Stomach (tissue), 9 donors: Measurements from ENCODE around the gene CTNND2. TPM values are rescaled to one million over a fixed set of nuclear protein-coding genes. Genes with fewer than 3 reads are reported as not detected.

Source experiments
- DNase-seq, 2 donors: peaks; one replicate each; pipeline versions ENCODE4 v3.0.0 to v3.0.0-alpha.2; 2013 to 2019
- H3K27ac ChIP-seq, 5 donors: fragments of 200-600 bp in 4 of 5; sonication (generic) in 4 of 5; one replicate each; pipeline ENCODE4 v1.5.1; 2013 to 2019; ENCODE audit warnings: mild to moderate bottlenecking in 1 of 5, moderate library complexity in 1 of 5
- H3K27me3 ChIP-seq, 3 donors: fragments of 200-600 bp; sonication (generic); one replicate each; pipeline ENCODE4 v1.5.1; 2017 to 2019; ENCODE audit warnings: mixed run types in 1 of 3
- H3K36me3 ChIP-seq, 4 donors: fragments of 200-600 bp; sonication (generic); 1 replicate in 3 of 4; 2 replicates in 1 of 4; pipeline ENCODE4 v1.5.1; 2016 to 2019
- H3K4me1 ChIP-seq, 4 donors: fragments of 200-600 bp; sonication (generic); one replicate each; pipeline ENCODE4 v1.5.1; 2016 to 2019
- H3K4me3 ChIP-seq, 4 donors: fragments of 200-600 bp; sonication (generic) in 3 of 4; one replicate each; pipeline ENCODE4 v1.5.1; 2016 to 2019; ENCODE audit warnings: mild to moderate bottlenecking in 1 of 4
- H3K9me3 ChIP-seq, 4 donors: fragments of 200-600 bp; sonication (generic); one replicate each; pipeline ENCODE4 v1.5.1; 2016 to 2019
- CTCF ChIP-seq, 7 experiments: fragments of 450-650 bp in 4 of 7; fragments of 200-600 bp in 3 of 7; sonication (generic) in 3 of 7; IDR thresholded peaks; one replicate each; pipeline ENCODE4 v1.5.1; 2016 to 2019; ENCODE audit warnings: antibody characterized with exemption in 7 of 7, control low read depth in 2 of 7, mild to moderate bottlenecking in 1 of 7
- EP300 ChIP-seq: sonication (generic); formaldehyde crosslinking; IDR thresholded peaks from one replicate; pipeline ENCODE4 v1.6.1; 2017; ENCODE audit warnings: antibody characterized with exemption
- POLR2A ChIP-seq, 4 donors: fragments of 450-650 bp; IDR thresholded peaks; one replicate each; pipeline ENCODE4 v1.6.1; 2016; ENCODE audit warnings: antibody characterized with exemption in 4 of 4, control low read depth in 2 of 4, mild to moderate bottlenecking in 1 of 4, moderate library complexity in 1 of 4
- POLR2AphosphoS5 ChIP-seq, 3 donors: sonication (generic); formaldehyde crosslinking; IDR thresholded peaks; one replicate each; pipeline ENCODE4 v1.6.1; 2016; ENCODE audit warnings: antibody characterized with exemption in 3 of 3
- WGBS, 5 donors: extraction: QIAGEN DNeasy Blood & Tissue Kit in 3 of 5; methylation state at CpG; one replicate each; pipeline versions ENCODE4 v1.1.5 to v1.1.7; 2013 to 2018; 5-methylcytosine and 5-hydroxymethylcytosine counted together
- intact Hi-C: fragments of 100-400 bp; cut with DNase I; formaldehyde crosslinking; loops from one replicate; pipeline ENCODE4 v1.15.1; 2023; ENCODE audit warnings: low total_unique reads
- polyA plus RNA-seq, 3 donors: library from polyadenylated mRNA; stranded (reverse); fragments of 200-250 nt; gene quantifications; one replicate each; pipeline ENCODE4 v1.2.3, GENCODE V29; 2013
- total RNA-seq, 5 donors: library from RNA; depleted of rRNA; stranded (reverse); fragments of >200 nt; gene quantifications; one replicate each; pipeline versions ENCODE4 v1.1.0 to v1.2.3, GENCODE V29; 2014 to 2016
- donor health status: healthy with polysubstance abuse.
- donor health status: Bipolar disorder and iron deficiency.
- donor health status: healthy.

CTNND2 gene
- total and polyA plus RNA-seq, 8 donors = 0.29 to 3.4 (median 2.0) TPM; not detected in 2

DNA sequence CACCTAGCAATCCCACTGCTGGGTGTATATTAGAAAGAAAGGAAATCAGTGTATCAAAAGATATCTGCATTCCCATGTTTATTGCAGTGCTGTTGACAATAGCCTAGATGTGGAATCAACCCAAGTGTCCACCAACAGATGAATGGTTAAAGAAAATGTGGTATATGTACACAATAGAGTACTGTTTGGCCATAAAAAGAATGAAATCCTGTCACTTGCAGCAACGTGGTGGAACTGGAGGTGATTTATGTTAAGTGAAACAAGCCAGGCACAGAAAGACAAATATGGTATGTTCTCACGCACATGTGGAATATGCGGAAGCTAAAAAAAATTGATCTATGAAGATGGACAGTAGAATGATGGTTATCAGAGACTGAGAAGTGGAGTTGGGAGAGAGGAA is 921.6 kb downstream of the CTNND2 start:
- Histone ChIP-seq H3K9me3 (no peaks in the 10 kb centered on the region), H3K4me3 (no peak overlapping the region), H3K27me3 (peaks cover 0 to 8% (median 5%) of the 10 kb centered on the region in 3 donors), H3K4me1 (peaks cover 0 to under 1% (median 0%) of the 10 kb centered on the region in 4 donors), H3K36me3 (no peaks in the 10 kb centered on the region), H3K27ac (no peak overlapping the region)
- no peak for TF ChIP-seq CTCF (IDR thresholded peaks at IDR 0.05)
- no peak for TF ChIP-seq POLR2A (IDR thresholded peaks at IDR 0.05)
- no peak for TF ChIP-seq POLR2AphosphoS5 (IDR thresholded peaks at IDR 0.05)
- no peak for TF ChIP-seq EP300
- intact Hi-C loops = no loop called here
- WGBS, 5 donors = 64 to 71% (median 68%) methylated on average over 3 of the region's 3 CpGs
- DNase-seq = no peak

GRCh38 chr5:10981932-10982331 is 922.3 kb downstream of the CTNND2 start:
- H3K4me3 ChIP-seq = no peak overlapping the region
- DNase-seq = no peak
- WGBS, 5 donors = 89 to 98% (median 91%) methylated on average over 3 of the region's 3 CpGs
- no peaks in the 10 kb centered on the region for H3K4me1 ChIP-seq
- no peak overlapping the region for H3K27ac ChIP-seq
- intact Hi-C loops = no loop called here
- no peaks in the 10 kb centered on the region for H3K36me3 ChIP-seq
- H3K9me3 ChIP-seq = no peaks in the 10 kb centered on the region
- peaks cover 0 to 3% (median 1%) of the 10 kb centered on the region in 3 donors for H3K27me3 ChIP-seq
- TF ChIP-seq CTCF (IDR thresholded peaks at IDR 0.05) (no peak), EP300 (no peak), POLR2A (IDR thresholded peaks at IDR 0.05) (no peak), POLR2AphosphoS5 (IDR thresholded peaks at IDR 0.05) (no peak)

GRCh38 chr5:10977011-10977410 is 927.2 kb downstream of the CTNND2 start:
- Histone ChIP-seq H3K4me3 (no peak overlapping the region), H3K27me3 (no peaks in the 10 kb centered on the region), H3K9me3 (no peaks in the 10 kb centered on the region), H3K4me1 (no peaks in the 10 kb centered on the region), H3K27ac (no peak overlapping the region), H3K36me3 (no peaks in the 10 kb centered on the region)
- no peak for DNase-seq
- no peak for TF ChIP-seq CTCF (IDR thresholded peaks at IDR 0.05)
- TF ChIP-seq POLR2A (IDR thresholded peaks at IDR 0.05) = no peak
- no peak for TF ChIP-seq POLR2AphosphoS5 (IDR thresholded peaks at IDR 0.05)
- 68 to 84% (median 76%) methylated on average over 5 of the region's 5 CpGs for WGBS, 5 donors
- intact Hi-C loops = no loop called here

- Histone ChIP-seq H3K4me1 (no peaks in the 10 kb centered on the region), H3K27me3 (no peaks in the 10 kb centered on the region), H3K4me3 (no peak overlapping the region), H3K27ac (no peak overlapping the region), H3K9me3 (no peaks in the 10 kb centered on the region), H3K36me3 (no peaks in the 10 kb centered on the region)
- intact Hi-C loops = no loop called here
- no peak for DNase-seq
- TF ChIP-seq CTCF (IDR thresholded peaks at IDR 0.05) = no peak
- no peak for TF ChIP-seq POLR2A (IDR thresholded peaks at IDR 0.05)
- WGBS, 5 donors = 26 to 44% (median 39%) methylated on average over 4 of the region's 4 CpGs
Observed at GRCh38 chr5:10975945-10976344, 928.3 kb downstream of the CTNND2 start.
